ENCODE results near the gene TMPRSS11D. TPM values are rescaled to one million over a fixed set of nuclear protein-coding genes. Genes with fewer than 3 reads are reported as not detected.

TMPRSS11D gene
- total and polyA plus RNA-seq, 7 experiments from 2014 or later: not detected

- DNase-seq: no peak
- POLR2A ChIA-PET: no interaction called here
- no peaks in the 10 kb centered on the region for H3K4me1 ChIP-seq (ENCODE audit: control insufficient read depth in 2 of 2, insufficient read depth in 2 of 2, low read length in 2 of 2)
- Mint-ChIP-seq H3K27ac (no peak overlapping the region), H3K36me3 (peaks cover 0 to 10% (median 3%) of the 10 kb centered on the region in 5 donors), H3K9me3 (peaks cover 0 to 5% (median 0%) of the 10 kb centered on the region in 11 donors), H3K4me3 (no peak overlapping the region), H3K4me1 (no peaks in the 10 kb centered on the region), H3K27me3 (no peaks in the 10 kb centered on the region)
- intact Hi-C loops (cut with micrococcal nuclease): no loop called here
- no peaks in the 10 kb centered on the region for H3K36me3 ChIP-seq (ENCODE audit: control insufficient read depth in 2 of 3, insufficient read depth in 3 of 3, low read length in 3 of 3)
- ATAC-seq: no peak
- H3K4me3 ChIP-seq (ENCODE audit: low read length): no peak overlapping the region
- no peak overlapping the region for H3K27ac ChIP-seq (ENCODE audit: low read depth, low read length)
- CTCF ChIA-PET: no interaction called here
- no peaks in the 10 kb centered on the region for H3K9me3 ChIP-seq (ENCODE audit: control insufficient read depth in 2 of 3, low read length in 3 of 3)
- H3K27me3 ChIP-seq (ENCODE audit: control insufficient read depth in 2 of 2, insufficient read depth in 2 of 2, low read length in 2 of 2): no peaks in the 10 kb centered on the region
Observed at GRCh38 chr4:67787311-67787710, 96.5 kb downstream of the TMPRSS11D start.

- Mint-ChIP-seq H3K36me3 (peaks cover 0 to 6% (median 0%) of the 10 kb centered on the region in 5 donors), H3K4me1 (no peaks in the 10 kb centered on the region)
- CTCF ChIA-PET: no interaction called here
Observed at GRCh38 chr4:67785528-67785927, 98.3 kb downstream of the TMPRSS11D start.

GRCh38 chr4:67779631-67780030 is 104.2 kb downstream of the TMPRSS11D start:
- Histone ChIP-seq H3K4me1 (ENCODE audit: control insufficient read depth in 2 of 2, insufficient read depth in 2 of 2, low read length in 2 of 2) (no peaks in the 10 kb centered on the region), H3K9me3 (ENCODE audit: control insufficient read depth in 2 of 3, low read length in 3 of 3) (no peaks in the 10 kb centered on the region), H3K4me3 (ENCODE audit: low read length) (no peak overlapping the region), H3K27me3 (ENCODE audit: control insufficient read depth in 2 of 2, insufficient read depth in 2 of 2, low read length in 2 of 2) (no peaks in the 10 kb centered on the region), H3K36me3 (ENCODE audit: control insufficient read depth in 2 of 3, insufficient read depth in 3 of 3, low read length in 3 of 3) (no peaks in the 10 kb centered on the region), H3K27ac (ENCODE audit: low read depth, low read length) (no peak overlapping the region)
- no peaks in the 10 kb centered on the region for H3K9me3 Mint-ChIP-seq
- no peak overlapping the region for H3K27ac Mint-ChIP-seq
- H3K27me3 Mint-ChIP-seq: no peaks in the 10 kb centered on the region
- ChIA-PET CTCF (no interaction called here), POLR2A (no interaction called here)
- no peaks in the 10 kb centered on the region for H3K4me1 Mint-ChIP-seq
- peaks cover 0 to 3% (median 0%) of the 10 kb centered on the region in 5 donors for H3K36me3 Mint-ChIP-seq
- ATAC-seq (no peak), DNase-seq (no peak)
- intact Hi-C loops (cut with micrococcal nuclease): no loop called here
- H3K4me3 Mint-ChIP-seq: no peak overlapping the region

More at GRCh38 chr4:67785528-67785927, 98.3 kb downstream of the TMPRSS11D start:
- Mint-ChIP-seq H3K9me3 (peaks cover 0 to 3% (median 0%) of the 10 kb centered on the region in 11 donors), H3K27me3 (no peaks in the 10 kb centered on the region), H3K4me3 (no peak overlapping the region), H3K27ac (no peak overlapping the region)
- Histone ChIP-seq H3K27me3 (ENCODE audit: control insufficient read depth in 2 of 2, insufficient read depth in 2 of 2, low read length in 2 of 2) (no peaks in the 10 kb centered on the region), H3K36me3 (ENCODE audit: control insufficient read depth in 2 of 3, insufficient read depth in 3 of 3, low read length in 3 of 3) (no peaks in the 10 kb centered on the region), H3K4me1 (ENCODE audit: control insufficient read depth in 2 of 2, insufficient read depth in 2 of 2, low read length in 2 of 2) (no peaks in the 10 kb centered on the region), H3K4me3 (ENCODE audit: low read length) (no peak overlapping the region), H3K27ac (ENCODE audit: low read depth, low read length) (no peak overlapping the region), H3K9me3 (ENCODE audit: control insufficient read depth in 2 of 3, low read length in 3 of 3) (no peaks in the 10 kb centered on the region)
- no peak for DNase-seq
- no peak for ATAC-seq
- POLR2A ChIA-PET: no interaction called here
- intact Hi-C loops (cut with micrococcal nuclease): no loop called here

- intact Hi-C loops (cut with micrococcal nuclease): no loop called here
- ChIA-PET CTCF (interaction anchor here (0.7 kb wide), 1 partner anchor 30 kb away, joined by 4 read pairs; no protein-coding TSS in a partner anchor), POLR2A (no interaction called here)
- H3K36me3 Mint-ChIP-seq: no peaks in the 10 kb centered on the region
- H3K9me3 Mint-ChIP-seq: no peaks in the 10 kb centered on the region
- ATAC-seq (no peak), DNase-seq (no peak)
- H3K27ac Mint-ChIP-seq: no peak overlapping the region
- H3K4me1 ChIP-seq (ENCODE audit: control insufficient read depth in 2 of 2, insufficient read depth in 2 of 2, low read length in 2 of 2): no peaks in the 10 kb centered on the region
- no peaks in the 10 kb centered on the region for H3K27me3 Mint-ChIP-seq
- H3K27me3 ChIP-seq (ENCODE audit: control insufficient read depth in 2 of 2, insufficient read depth in 2 of 2, low read length in 2 of 2): no peaks in the 10 kb centered on the region
- no peaks in the 10 kb centered on the region for H3K9me3 ChIP-seq (ENCODE audit: control insufficient read depth in 2 of 3, low read length in 3 of 3)
- no peak overlapping the region for H3K4me3 Mint-ChIP-seq
- no peak overlapping the region for H3K4me3 ChIP-seq (ENCODE audit: low read length)
- no peaks in the 10 kb centered on the region for H3K36me3 ChIP-seq (ENCODE audit: control insufficient read depth in 2 of 3, insufficient read depth in 3 of 3, low read length in 3 of 3)
- no peak overlapping the region for H3K27ac ChIP-seq (ENCODE audit: low read depth, low read length)
- H3K4me1 Mint-ChIP-seq: no peaks in the 10 kb centered on the region
Observed at GRCh38 chr4:67776746-67777145, 107.1 kb downstream of the TMPRSS11D start.

Other genes with a start within 250 kb of the TMPRSS11D start
- 10 to 100 TPM; 35.5 to 84.4 (median 43.9) TPM for gene UBA6, start 182.8 kb downstream of the TMPRSS11D start, total RNA-seq
- 10 to 100 TPM; 14.9 to 18.0 TPM for gene UBA6, start 182.8 kb downstream of the TMPRSS11D start, polyA plus RNA-seq
- not detected for gene GNRHR, start 129.6 kb downstream of the TMPRSS11D start, total RNA-seq
- not detected for gene GNRHR, start 129.6 kb downstream of the TMPRSS11D start, polyA plus RNA-seq
- not detected for gene TMPRSS11A, start 79.5 kb upstream of the TMPRSS11D start, total RNA-seq
- gene TMPRSS11A, start 79.5 kb upstream of the TMPRSS11D start, polyA plus RNA-seq: not detected
- not detected for gene TMPRSS11F, start 245.9 kb upstream of the TMPRSS11D start, total RNA-seq
- not detected for gene TMPRSS11F, start 245.9 kb upstream of the TMPRSS11D start, polyA plus RNA-seq